IPS-20b (cell line): ENCODE data around the gene EVC2.

Source experiments
- H3K27ac ChIP-seq: one replicate; pipeline ENCODE4 v1.5.1; 2013; ENCODE audit warnings: low read length
- H3K27me3 ChIP-seq: 2 replicates; pipeline ENCODE4 v1.6.1; 2013; ENCODE audit warnings: mild to moderate bottlenecking, low read length, inconsistent platforms; ENCODE audit not compliant: insufficient read depth
- H3K36me3 ChIP-seq: 2 replicates; pipeline ENCODE4 v1.6.1; 2013; ENCODE audit warnings: low read depth, mild to moderate bottlenecking, inconsistent platforms, low read length, moderate library complexity; ENCODE audit not compliant: insufficient read depth
- H3K4me1 ChIP-seq: 2 replicates; pipeline ENCODE4 v1.6.1; 2013; ENCODE audit warnings: mild to moderate bottlenecking, control low read depth, inconsistent platforms, low read length, moderate library complexity; ENCODE audit not compliant: insufficient read depth
- H3K4me3 ChIP-seq: 2 replicates; pipeline ENCODE4 v1.5.1; 2013; ENCODE audit warnings: mild to moderate bottlenecking, low read length, inconsistent platforms
- H3K9ac ChIP-seq: 2 replicates; pipeline ENCODE4 v1.6.1; 2013; ENCODE audit warnings: low read depth, mild to moderate bottlenecking, inconsistent platforms, low read length, moderate library complexity
- H3K9me3 ChIP-seq: 2 replicates; pipeline ENCODE4 v1.6.1; 2013; ENCODE audit warnings: mild to moderate bottlenecking, low read depth, low read length, inconsistent platforms; ENCODE audit not compliant: insufficient read depth

EVC2 gene

DNA sequence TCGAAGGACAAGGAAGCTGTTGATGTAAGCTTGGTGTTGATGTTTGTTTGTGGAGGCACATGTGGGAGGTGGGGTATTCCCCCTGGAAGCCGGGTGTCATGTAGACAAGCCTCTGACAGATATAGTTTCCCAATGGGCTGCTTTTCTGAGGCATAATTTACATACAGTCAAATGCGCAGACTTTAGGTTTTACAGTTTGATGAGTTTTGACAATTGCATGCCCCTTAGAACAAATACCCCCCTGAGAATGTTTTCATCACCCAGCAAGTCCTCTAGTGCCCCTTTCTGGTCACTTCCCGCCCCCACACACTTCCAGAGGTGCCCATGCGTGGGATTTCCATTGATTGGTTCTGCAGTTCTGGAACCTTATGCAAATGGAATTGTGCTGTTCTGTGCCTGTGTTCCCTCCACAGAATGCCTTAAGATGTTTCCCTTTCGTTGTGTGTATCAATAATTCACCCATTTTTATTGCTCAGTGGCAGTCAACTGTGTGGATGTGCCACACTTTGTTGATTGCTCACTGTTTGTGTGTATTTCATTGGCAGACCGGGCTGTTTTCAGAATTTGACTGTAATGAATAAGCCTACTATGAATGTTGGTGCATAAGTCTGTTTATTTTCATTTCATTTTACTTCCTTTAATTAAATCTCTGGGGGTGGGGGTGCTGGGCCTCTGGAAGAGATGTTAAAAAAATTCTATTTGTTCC is 11.1 kb upstream of the EVC2 start:
- Histone ChIP-seq H3K4me1 (0 out of 2 replicates have a peak, but pooled peaks cover 3% of the 10 kb centered on the region), H3K4me3 (no peak overlapping the region), H3K9ac (no peak overlapping the region), H3K36me3 (0 out of 2 replicates have a peak, but pooled peaks cover 3% of the 10 kb centered on the region), H3K27ac (no peak overlapping the region), H3K27me3 (no peaks in the 10 kb centered on the region), H3K9me3 (peaks cover 7% of the 10 kb centered on the region)

- 0 out of 2 replicates have a peak, but pooled peaks cover 3% of the 10 kb centered on the region for H3K36me3 ChIP-seq
- no peak overlapping the region for H3K4me3 ChIP-seq
- no peaks in the 10 kb centered on the region for H3K27me3 ChIP-seq
- peaks cover 7% of the 10 kb centered on the region for H3K9me3 ChIP-seq
- no peak overlapping the region for H3K27ac ChIP-seq
- H3K4me1 ChIP-seq: 0 out of 2 replicates have a peak, but pooled peaks cover 3% of the 10 kb centered on the region
- no peak overlapping the region for H3K9ac ChIP-seq
Observed at GRCh38 chr4:5718411-5718810, 10.1 kb upstream of the EVC2 start.

DNA sequence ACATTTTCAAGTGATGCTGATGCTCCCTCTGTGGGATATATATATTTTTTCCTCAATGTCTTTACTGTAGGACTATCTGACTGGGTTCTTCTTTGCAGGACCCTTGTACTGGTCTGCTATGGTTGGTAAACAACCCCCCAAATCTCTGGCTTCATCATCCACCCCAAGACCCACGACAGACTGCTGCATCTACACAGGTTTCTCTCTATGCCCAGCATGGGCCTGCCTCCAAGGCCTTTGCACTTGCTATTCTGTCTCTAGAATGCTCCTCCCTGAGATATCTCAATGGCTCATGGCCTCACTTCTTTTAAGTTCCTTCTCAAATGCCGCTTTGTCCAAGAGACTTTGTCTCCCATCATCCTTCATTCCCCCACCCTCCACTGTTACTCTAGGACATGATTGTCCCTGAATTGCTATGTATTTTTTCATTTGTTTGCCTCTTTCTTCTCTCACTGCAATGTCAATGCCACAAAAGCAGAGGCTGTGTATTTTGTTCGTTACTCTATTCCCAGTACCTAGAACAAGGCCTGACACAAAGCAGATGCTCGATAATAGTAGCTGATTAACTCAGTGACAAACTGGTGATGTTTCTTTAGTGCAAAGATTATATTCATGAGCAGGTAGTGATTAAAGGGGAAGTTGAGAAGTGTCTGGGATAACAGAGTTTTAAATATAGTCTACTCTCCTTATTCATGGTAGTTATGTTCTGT is 9.2 kb upstream of the EVC2 start:
- 0 out of 2 replicates have a peak, but pooled peaks cover 3% of the 10 kb centered on the region for H3K36me3 ChIP-seq
- no peak overlapping the region for H3K4me3 ChIP-seq
- H3K9me3 ChIP-seq: peaks cover 7% of the 10 kb centered on the region
- no peak overlapping the region for H3K27ac ChIP-seq
- H3K27me3 ChIP-seq: peaks cover 5% of the 10 kb centered on the region
- 0 out of 2 replicates have a peak, but pooled peaks cover 3% of the 10 kb centered on the region for H3K4me1 ChIP-seq
- H3K9ac ChIP-seq: no peak overlapping the region

DNA sequence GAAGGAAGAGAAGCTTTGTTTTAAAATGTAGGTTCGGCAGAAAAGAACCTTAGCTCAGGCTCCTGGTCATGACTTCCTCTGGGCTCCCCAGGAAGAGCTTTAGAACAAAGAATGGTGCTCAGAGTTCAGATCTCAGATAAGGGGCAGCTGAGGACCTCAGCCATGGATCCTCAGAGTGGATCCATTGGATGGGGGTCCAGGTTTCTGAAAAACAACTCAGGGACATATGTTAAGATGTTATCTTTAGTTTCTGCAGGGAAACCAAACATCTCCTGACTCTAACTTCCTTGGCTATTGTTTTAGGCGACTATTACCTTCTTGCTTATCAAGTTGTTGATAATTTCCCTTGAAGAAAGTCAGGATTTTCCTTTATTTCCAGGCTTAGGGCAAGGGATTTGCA is 8.0 kb upstream of the EVC2 start:
- peaks cover 9% of the 10 kb centered on the region; the same call in 1 of the 2 replicates for H3K4me1 ChIP-seq
- peaks cover 7% of the 10 kb centered on the region for H3K9me3 ChIP-seq
- H3K9ac ChIP-seq: no peak overlapping the region
- H3K27me3 ChIP-seq: peaks cover 16% of the 10 kb centered on the region
- 0 out of 2 replicates have a peak, but pooled peaks cover 3% of the 10 kb centered on the region for H3K36me3 ChIP-seq
- no peak overlapping the region for H3K4me3 ChIP-seq
- no peak overlapping the region for H3K27ac ChIP-seq

GRCh38 chr4:5715357-5715756 is 7.0 kb upstream of the EVC2 start:
- H3K4me3 ChIP-seq: no peak overlapping the region
- no peak overlapping the region for H3K27ac ChIP-seq
- 0 out of 2 replicates have a peak, but pooled peaks cover 3% of the 10 kb centered on the region for H3K36me3 ChIP-seq
- peaks cover 7% of the 10 kb centered on the region for H3K9me3 ChIP-seq
- H3K4me1 ChIP-seq: peaks cover 9% of the 10 kb centered on the region; the same call in 1 of the 2 replicates
- peaks cover 19% of the 10 kb centered on the region for H3K27me3 ChIP-seq
- no peak overlapping the region for H3K9ac ChIP-seq

DNA sequence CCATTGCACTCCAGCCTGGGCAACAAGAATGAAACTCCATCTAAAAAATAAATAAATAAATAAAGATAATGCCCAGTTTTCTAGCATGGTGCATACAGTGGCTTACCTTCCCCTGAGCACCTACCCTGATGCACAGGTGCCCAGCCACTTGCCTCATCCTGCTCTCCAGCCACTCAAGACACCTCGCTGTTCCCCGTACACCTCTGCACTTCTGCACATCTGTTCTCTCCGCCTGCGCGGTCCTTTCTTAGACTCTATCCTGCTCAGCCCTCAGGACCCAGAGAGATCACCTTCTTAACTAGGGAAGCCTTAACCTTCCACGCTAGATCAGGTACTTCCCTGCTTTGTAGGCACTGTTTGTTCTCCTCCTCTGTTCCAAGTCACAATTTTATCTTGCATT is 5.5 kb upstream of the EVC2 start:
- Histone ChIP-seq H3K4me1 (peaks cover 8% of the 10 kb centered on the region; the same call in 1 of the 2 replicates), H3K9ac (no peak overlapping the region), H3K9me3 (peaks cover 7% of the 10 kb centered on the region), H3K36me3 (no peaks in the 10 kb centered on the region), H3K27me3 (peaks cover 34% of the 10 kb centered on the region), H3K4me3 (no peak overlapping the region), H3K27ac (no peak overlapping the region)

DNA sequence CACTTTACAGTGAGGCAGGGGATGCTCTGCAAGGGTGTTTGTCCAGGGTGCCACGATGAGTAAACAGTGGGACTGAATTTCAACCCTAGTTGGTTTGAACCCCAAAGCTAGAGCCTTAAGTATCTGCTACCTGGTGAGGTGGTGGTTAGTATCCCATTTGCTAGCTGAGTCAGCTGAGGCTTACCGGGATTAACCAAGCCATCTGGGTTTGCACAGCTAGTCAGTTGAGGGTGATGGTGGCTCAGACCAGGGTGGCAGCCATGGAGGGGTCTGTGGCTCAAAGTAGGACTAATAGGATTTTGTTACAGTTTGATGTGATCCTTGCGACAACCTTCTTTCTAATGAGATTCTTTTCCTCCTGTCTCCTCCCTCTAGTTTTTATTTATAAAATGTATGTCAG is 4.6 kb upstream of the EVC2 start:
- Histone ChIP-seq H3K9ac (no peak overlapping the region), H3K4me1 (peaks cover 8% of the 10 kb centered on the region; the same call in 1 of the 2 replicates), H3K36me3 (no peaks in the 10 kb centered on the region), H3K9me3 (peaks cover 7% of the 10 kb centered on the region), H3K27me3 (peaks cover 37% of the 10 kb centered on the region), H3K27ac (no peak overlapping the region), H3K4me3 (no peak overlapping the region)

- Histone ChIP-seq H3K36me3 (no peaks in the 10 kb centered on the region), H3K27ac (no peak overlapping the region), H3K27me3 (peaks cover 41% of the 10 kb centered on the region), H3K9me3 (peaks cover 7% of the 10 kb centered on the region), H3K4me3 (no peak overlapping the region; the same call in 1 of the 2 replicates), H3K9ac (no peak overlapping the region), H3K4me1 (peaks cover 10% of the 10 kb centered on the region; the same call in 1 of the 2 replicates)
Observed at GRCh38 chr4:5712517-5712916, 4.2 kb upstream of the EVC2 start.

GRCh38 chr4:5711479-5712184 is 3.3 kb upstream of the EVC2 start:
- Histone ChIP-seq H3K4me3 (peak overlapping the region; percentile 76), H3K4me1 (peaks cover 13% of the 10 kb centered on the region; the same call in 1 of the 2 replicates), H3K36me3 (no peaks in the 10 kb centered on the region), H3K9me3 (peaks cover 7% of the 10 kb centered on the region), H3K27me3 (peaks cover 50% of the 10 kb centered on the region), H3K9ac (peak overlapping the region; percentile 32; the same call in 1 of the 2 replicates), H3K27ac (no peak overlapping the region)

- Histone ChIP-seq H3K27me3 (peaks cover 51% of the 10 kb centered on the region), H3K27ac (no peak within 1 kb of the TSS), H3K9me3 (peaks cover 7% of the 10 kb centered on the region), H3K9ac (peak within 1 kb of the TSS; percentile 69; the same call in 1 of the 2 replicates), H3K4me3 (peak within 1 kb of the TSS; percentile 83), H3K4me1 (peaks cover 13% of the 10 kb centered on the region; the same call in 1 of the 2 replicates), H3K36me3 (no peaks in the 10 kb centered on the region)
Observed at GRCh38 chr4:5710961-5711478, 2.7 kb upstream of the EVC2 start, which contains the start of gene EVC. Gene EVC (plus strand): TSS chr4:5711201. CDS start chr4:5711381, 180 bp downstream.
